HG03432 (cell line): ENCODE data around the gene PUM1.

Experiments used
- ATAC-seq: cut with Tn5 transposase; IDR thresholded peaks from one replicate; pipeline ENCODE4 v1.9.1; 2021; ENCODE audit warnings: mild to moderate bottlenecking, moderate library complexity; ENCODE audit not compliant: unreplicated experiment

Gene PUM1

GRCh38 chr1:30908696-30909364, 156.7 kb downstream of the PUM1 start, which contains the start of gene SDC3:
Gene SDC3, minus strand, starts transcription at chr1:30908758. Its CDS starts 172 bp downstream, at chr1:30908586.
- ATAC-seq = no peak

- ATAC-seq = no peak
Measured at GRCh38 chr1:30908316-30908695, 157.2 kb downstream of the PUM1 start.

DNA sequence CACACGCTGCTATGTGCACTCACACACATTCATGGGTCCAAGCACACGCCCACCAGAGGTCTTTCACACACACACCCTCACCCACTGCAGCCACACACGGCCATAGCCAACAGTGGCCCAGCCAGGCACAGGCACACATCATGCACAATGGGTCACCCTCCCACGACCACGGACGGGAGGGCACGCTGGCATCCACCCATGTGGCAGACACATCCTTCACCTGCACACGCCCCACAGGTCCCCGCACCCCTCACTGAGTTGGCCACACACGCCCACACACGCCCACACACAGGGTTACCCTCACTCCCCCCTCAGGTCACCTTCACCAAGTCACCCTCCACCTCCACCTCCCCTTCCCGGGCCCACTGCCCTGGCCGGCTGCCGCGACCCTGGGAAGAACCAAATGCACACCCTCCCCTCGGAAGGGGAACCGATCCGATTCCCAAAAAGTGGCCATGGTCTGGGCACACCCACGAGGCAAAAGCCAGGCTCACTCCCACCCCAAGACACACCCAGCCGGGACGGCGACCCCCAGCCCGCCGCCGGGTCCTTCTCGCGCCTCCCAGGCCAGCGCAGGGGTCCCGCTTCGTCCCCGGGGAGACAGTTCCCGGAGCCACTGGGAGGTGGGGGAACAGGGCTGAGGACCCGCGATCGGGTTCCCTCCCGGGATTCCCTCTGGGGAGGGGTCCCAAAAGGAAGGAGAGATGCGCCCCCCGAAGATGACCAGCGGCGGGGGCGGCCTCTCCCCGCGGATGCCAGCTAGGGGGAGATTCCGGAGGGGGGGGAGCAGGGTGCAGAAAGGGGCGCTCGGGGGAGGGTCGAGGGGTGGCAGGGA, 157.8 kb downstream of the PUM1 start:
- ATAC-seq = no peak

DNA sequence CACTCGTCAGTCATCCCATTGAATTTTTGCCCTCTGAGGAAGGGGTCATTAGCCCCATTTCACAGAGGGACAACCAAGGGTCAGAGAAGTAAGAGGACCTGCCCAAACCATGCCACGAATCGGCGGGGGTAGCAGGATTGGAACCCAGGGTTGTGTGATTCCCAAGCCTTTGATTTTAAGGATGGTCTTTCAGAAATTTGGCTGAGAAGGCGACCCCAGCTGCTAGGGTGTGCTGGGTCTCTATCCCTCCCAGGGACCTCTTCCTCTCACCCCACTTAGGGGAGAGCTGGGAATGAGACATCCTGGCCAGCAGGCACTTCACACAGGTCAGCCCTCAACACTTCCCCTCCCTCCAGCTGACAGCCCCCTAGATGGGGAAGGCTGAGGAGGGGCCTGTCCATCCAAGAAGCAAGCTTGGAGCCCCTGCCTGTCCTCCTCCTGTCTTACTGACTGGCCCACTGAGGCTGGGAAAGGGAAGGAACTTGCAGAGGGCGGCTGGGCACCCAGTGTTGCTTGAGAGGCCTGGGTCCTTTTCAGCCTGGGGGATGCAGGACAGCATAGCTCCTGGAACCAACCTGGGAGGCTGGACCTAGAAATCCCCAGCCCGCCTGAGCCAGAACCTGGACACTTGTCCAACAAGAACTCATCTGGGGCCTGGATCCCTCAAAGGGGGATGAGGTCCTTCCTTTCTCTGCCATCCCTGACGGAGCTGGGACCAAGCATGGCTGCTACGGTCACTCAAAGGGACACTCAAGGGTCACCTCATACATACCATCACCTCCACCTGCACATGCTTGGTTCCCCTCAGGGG, 158.7 kb downstream of the PUM1 start:
- no peak for ATAC-seq

- no peak for ATAC-seq
Measured at GRCh38 chr1:30905916-30906620, 159.4 kb downstream of the PUM1 start.

DNA sequence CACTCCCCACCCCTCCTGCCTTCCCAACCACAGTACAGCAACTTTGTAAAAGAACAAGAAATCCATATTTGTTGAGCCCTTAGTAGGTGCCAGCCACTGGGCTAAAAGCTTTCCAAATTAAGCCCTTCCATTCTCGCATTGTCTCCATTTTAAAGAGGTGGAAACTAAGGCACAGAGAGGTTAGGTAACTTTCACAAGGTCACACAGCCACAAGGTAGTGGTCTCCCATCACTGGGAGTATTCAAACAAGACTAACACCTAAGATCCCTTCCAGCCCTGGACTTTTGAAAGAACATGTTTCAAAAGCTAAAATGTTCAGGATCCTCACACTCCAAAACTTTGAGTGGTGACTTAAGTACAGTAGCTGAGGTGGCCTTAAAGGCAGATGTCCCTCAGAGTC, 160.1 kb downstream of the PUM1 start:
- no peak for ATAC-seq

GRCh38 chr1:30904962-30905335, 160.6 kb downstream of the PUM1 start:
- no peak for ATAC-seq

GRCh38 chr1:30904191-30904961, 161.1 kb downstream of the PUM1 start:
- ATAC-seq = no peak

GRCh38 chr1:30903343-30904034, 162.0 kb downstream of the PUM1 start:
- no peak for ATAC-seq

DNA sequence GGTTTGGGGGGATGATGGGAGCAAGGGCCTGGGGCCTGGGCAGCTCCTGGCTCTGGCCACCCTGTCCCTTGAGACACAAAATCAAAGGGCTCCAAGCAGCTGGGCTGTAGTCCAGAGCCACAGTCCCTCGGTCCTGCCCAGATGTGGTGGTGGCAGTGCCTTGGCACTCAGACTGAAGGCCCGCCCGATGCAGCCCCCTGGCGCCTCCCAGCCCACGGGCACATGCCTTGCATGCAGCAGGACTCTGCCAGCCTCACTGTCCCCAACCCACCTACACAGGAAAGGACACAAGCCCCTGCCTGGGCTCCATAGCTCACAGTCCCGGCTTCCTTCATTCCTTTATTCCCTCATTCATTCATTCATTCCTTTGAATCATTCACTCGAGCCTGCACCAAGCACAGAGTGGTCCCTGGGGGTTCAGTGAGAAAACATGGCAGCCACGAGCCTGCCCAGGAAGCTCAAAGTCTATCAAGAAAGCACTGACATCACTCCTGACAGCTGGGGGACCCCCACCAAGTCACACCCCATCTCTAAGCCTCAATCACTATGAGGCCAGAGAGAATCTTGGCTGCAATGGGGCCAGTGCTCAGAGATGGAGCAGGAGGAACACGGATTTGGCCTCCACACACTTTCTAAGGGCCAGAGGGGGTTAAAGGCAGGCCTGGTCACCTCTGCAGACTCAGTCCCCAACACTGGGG, 162.8 kb downstream of the PUM1 start:
- no peak for ATAC-seq

- no peak for ATAC-seq
Measured at GRCh38 chr1:30901798-30902581, 163.5 kb downstream of the PUM1 start.

DNA sequence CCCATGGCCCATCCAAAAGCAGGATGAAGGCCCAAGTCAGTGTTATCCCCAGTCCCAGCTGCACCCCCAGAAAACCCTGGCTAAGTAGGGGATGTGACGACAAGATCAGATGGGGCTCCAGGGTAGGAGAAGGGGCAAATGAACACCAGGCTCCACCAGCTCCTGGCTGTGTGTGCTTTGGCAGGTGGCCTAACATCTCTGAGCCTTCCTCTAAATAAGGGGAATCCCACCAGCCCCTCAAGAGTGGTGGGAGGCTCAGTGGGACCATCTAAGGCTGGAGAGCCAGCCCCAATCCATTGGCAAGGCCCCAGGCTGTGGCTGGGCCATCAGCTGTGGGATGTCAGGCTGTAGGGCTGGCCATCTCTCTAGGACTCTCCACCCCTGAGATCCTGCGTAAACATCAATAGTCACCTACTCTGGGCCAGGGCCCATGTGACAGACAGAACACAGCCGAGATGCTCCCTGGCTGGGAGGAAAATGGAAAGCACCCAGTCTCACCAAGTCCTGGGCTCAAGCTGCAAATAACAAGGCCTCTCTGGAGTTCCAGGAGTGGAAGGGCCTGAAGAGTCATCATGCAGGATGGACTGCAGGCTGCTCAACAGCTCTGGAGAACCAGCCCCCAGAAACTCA, 164.5 kb downstream of the PUM1 start:
- no peak for ATAC-seq

DNA sequence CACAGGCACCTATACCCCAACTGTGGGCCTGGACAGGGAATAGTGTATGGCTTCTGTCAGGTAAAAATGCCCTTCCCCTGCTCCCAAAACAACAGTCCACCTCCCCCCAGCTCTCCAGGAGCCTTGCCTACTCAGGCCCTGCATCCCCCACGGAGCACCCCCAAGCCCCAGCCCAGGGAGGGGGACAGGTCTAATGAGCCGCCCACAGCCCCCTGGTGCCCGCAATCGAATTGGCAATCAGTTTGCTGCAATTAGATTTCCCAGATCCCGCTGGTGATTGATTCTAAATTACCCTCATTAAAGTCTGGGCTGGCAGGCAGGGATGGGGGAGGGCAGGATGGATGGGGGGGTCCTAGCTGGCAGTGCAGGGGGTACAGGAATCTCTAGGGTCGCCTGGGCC, 165.0 kb downstream of the PUM1 start:
- ATAC-seq = no peak

DNA sequence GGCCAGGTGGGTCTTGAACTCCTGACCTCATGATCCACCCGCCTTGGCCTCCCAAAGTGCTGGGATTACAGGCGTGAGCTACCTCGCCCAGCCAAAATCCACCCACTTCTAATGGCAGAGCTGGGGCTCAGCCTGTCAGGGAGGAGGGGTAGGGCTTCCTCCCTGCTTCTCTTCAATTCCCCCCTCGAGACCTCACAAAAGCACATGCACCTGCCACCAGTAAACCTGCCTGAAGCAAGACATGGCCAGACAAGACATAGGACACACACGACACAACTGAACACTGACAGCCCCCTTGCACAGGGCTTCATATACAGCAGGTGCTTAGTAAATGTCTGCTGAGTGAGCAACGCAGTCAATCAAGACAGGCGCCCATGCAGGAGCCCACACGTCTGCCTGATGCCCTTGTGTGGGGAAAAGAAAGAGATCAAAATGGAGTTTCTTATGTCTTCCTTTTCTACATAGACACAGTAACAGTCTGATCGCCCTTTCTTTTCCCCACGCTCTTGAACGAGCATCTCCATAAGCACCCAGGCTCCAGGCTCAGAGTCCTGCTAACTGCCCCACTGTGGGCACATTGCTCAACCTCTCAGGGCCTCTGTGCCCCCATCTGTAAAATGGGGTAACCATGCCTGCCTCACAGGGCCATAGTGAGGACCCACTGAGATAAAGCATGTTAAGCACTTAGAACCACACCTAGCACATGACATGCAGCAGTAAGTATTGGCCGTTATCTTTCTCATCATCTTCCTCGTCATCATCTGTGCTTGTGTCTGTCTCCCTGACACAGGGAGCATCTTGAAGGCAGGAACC, 165.7 kb downstream of the PUM1 start:
- no peak for ATAC-seq

DNA sequence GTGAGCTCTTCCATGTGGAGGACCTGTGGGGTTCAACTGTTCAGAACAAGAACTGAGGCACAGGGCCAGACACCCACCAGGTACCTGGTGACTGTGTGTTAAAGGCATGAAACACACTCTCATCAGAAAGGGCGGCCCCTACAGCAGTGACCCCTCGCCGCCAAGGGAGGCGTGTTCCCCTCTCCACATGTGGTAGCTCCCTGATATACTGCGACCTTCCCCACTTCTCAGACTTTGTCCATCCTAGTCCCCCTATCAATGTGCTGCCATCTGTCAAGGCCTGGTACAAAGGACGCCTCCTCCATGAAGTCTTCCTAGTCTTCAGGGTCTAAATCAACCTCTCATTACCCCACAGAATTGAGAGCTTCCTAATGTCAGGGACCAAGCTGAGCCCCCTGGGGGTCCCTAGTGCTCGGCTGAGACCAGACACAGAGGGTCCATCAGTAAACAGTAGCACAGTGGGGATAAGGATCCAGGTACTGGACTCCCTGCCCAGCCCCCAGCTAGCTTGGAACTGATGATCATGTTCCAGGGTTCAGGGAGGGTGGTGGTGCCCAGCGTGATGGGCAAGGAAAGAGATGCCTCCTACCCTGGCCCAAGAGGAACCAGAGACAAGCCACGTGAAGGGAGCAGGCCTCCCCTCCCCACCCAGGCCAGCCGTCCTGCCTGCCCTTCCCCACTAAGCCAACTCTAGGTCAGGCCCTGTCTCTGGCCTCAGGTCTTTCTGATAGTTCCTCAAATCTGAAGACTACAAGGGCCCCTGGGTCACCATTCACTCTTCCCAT, 167.3 kb downstream of the PUM1 start:
- no peak for ATAC-seq

DNA sequence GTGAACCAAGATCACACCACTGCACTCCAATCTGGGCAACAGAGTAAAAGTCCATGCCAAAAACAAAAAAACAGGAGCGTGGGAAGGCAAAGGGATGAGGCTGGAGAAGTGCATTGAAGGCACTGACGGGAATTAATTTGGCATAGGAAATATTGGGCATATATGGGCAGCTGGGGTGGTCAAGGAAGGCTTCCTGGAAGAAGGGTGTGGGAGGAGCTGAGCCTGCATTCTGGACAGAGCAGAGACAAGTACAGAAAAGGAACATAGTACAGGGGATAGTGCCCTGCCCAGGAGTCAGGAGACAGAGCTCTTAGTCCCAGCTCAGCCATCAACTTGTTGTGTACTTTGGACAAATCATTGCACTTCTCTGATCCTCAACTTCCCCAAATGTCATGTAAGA, 168.6 kb downstream of the PUM1 start:
- ATAC-seq = no peak
